ENCODE results near the gene PRRT1. TPM values are rescaled to one million over a fixed set of nuclear protein-coding genes. Genes with fewer than 3 reads are reported as not detected.
A peak's percentile ranks its signal among the peaks of the same experiment; 100 is the strongest.

The PRRT1 gene
- polyA plus RNA-seq, 1 donor = 5.3 TPM

DNA sequence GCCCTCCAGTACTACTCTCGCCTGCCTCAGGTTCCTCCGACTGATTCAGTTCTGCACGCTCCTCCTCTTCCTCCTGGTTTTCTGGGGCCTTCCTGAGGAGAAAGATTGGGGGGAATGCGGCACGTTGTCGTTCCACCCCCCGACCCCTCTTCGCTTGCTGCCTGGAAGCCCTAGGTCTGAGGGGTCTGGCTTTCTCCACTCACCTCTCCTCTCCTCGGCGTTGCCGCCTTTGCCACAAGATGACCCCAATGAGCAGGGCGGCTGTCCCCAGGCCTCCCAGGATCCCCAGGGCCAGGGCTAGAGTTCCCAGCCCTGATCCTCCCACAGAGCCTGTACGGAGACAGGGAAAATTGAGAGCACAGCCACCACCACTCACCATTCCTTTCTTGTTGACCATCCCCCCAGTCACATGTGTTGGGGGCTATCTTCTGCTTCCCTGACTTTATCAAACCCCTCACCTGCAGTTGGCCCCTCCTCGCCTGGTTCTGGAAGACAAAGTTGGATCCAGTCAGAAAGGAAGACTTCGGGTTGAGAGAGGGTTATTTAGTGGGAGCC lies 29.5 kb upstream of the PRRT1 start:
- no peak for DNase-seq
- H3K36me3 ChIP-seq (ENCODE audit: control insufficient read depth, insufficient read depth, low read length) = peaks cover 46% of the 10 kb centered on the region
- H3K9me3 ChIP-seq (ENCODE audit: control insufficient read depth, low read depth, low read length) = no peaks in the 10 kb centered on the region
- peaks cover 15% of the 10 kb centered on the region for H3K4me1 ChIP-seq (ENCODE audit: control insufficient read depth, insufficient read depth, low read length)
- H3K27me3 ChIP-seq (ENCODE audit: control insufficient read depth, insufficient read depth, low read length) = no peaks in the 10 kb centered on the region
- WGBS (ENCODE audit: insufficient coverage, low lambda C conversion rate) = no CpG with 5 or more reads among the region's 15 CpGs
- no peak overlapping the region for H3K27ac ChIP-seq (ENCODE audit: low read length)
- H3K4me3 ChIP-seq (ENCODE audit: low read length) = no peak overlapping the region

- peaks cover 20% of the 10 kb centered on the region for H3K4me1 ChIP-seq (ENCODE audit: control insufficient read depth, insufficient read depth, low read length)
- no peak for DNase-seq
Measured at GRCh38 chr6:32179766-32180405, 28.1 kb upstream of the PRRT1 start.

DNA sequence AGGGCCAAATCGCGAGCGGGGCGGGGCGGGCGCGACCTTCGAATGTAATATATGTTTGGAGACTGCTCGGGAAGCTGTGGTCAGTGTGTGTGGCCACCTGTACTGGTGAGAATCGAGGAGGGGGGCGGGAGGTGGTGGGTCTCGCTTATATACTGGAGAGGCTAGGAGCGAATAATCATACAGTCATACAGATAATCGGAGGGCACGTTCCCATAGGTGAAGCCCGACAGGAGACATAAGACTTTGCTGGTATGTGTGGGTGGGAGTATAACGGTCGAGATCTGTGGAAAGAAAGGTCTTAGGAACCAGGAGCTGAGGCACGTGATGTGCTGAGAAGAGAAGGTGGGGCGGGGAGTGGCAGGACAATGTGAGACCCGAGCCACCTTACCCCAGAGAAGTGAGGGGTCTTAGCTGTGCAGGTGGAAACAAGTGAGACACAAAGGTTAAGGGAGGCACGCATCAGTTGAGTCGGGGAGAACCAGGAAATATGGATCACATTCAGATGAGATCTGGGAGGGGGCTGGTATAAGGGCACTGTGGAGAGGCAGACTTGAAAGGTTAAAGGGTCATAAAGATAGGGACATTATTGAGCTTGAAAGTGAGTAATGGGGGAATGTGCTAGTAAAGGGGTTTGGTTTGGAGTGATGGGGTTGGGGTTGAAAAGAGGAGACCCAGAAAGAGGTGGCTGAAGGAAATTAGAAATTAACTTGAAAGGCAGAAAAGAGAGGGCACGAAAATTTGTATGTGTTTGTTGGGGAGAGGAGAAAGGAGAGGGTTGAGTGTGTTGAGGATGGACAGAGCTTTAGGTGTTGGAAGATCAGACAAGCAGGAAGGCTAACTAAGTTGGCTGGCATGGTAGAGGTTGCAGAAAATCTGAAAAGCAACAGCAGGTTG lies 27.1 kb upstream of the PRRT1 start:
- Histone ChIP-seq H3K27ac (ENCODE audit: low read length) (peak overlapping the region; percentile 85), H3K36me3 (ENCODE audit: control insufficient read depth, insufficient read depth, low read length) (peaks cover 35% of the 10 kb centered on the region), H3K9me3 (ENCODE audit: control insufficient read depth, low read depth, low read length) (peaks cover 3% of the 10 kb centered on the region), H3K27me3 (ENCODE audit: control insufficient read depth, insufficient read depth, low read length) (no peaks in the 10 kb centered on the region), H3K4me3 (ENCODE audit: low read length) (peak overlapping the region; percentile 95), H3K4me1 (ENCODE audit: control insufficient read depth, insufficient read depth, low read length) (peaks cover 20% of the 10 kb centered on the region)
- DNase-seq = peak in 1 of 2 donors; percentile 63
- 6% methylated on average over 6 of the region's 24 CpGs for WGBS (ENCODE audit: insufficient coverage, low lambda C conversion rate)

More at GRCh38 chr6:32179766-32180405, 28.1 kb upstream of the PRRT1 start:
- H3K9me3 ChIP-seq (ENCODE audit: control insufficient read depth, low read depth, low read length) = peaks cover 3% of the 10 kb centered on the region
- 100% methylated on average over 1 of the region's 10 CpGs for WGBS (ENCODE audit: insufficient coverage, low lambda C conversion rate)
- H3K36me3 ChIP-seq (ENCODE audit: control insufficient read depth, insufficient read depth, low read length) = peaks cover 42% of the 10 kb centered on the region
- no peak overlapping the region for H3K27ac ChIP-seq (ENCODE audit: low read length)
- H3K27me3 ChIP-seq (ENCODE audit: control insufficient read depth, insufficient read depth, low read length) = no peaks in the 10 kb centered on the region
- H3K4me3 ChIP-seq (ENCODE audit: low read length) = peak overlapping the region; percentile 95

- Histone ChIP-seq H3K36me3 (ENCODE audit: control insufficient read depth, insufficient read depth, low read length) (peaks cover 27% of the 10 kb centered on the region), H3K27ac (ENCODE audit: low read length) (peak within 1 kb of the TSS; percentile 85), H3K9me3 (ENCODE audit: control insufficient read depth, low read depth, low read length) (peaks cover 3% of the 10 kb centered on the region), H3K27me3 (ENCODE audit: control insufficient read depth, insufficient read depth, low read length) (no peaks in the 10 kb centered on the region), H3K4me3 (ENCODE audit: low read length) (peak within 1 kb of the TSS; percentile 95), H3K4me1 (ENCODE audit: control insufficient read depth, insufficient read depth, low read length) (peaks cover 20% of the 10 kb centered on the region)
- peak; percentile 100 for DNase-seq
- WGBS (ENCODE audit: insufficient coverage, low lambda C conversion rate) = 0% methylated on average over 2 of the region's 33 CpGs
Measured at GRCh38 chr6:32177788-32178546, 26.2 kb upstream of the PRRT1 start, which contains the start of gene RNF5. RNF5 (plus strand) TSS chr6:32178405; CDS start chr6:32178512, 107 bp downstream.

DNA sequence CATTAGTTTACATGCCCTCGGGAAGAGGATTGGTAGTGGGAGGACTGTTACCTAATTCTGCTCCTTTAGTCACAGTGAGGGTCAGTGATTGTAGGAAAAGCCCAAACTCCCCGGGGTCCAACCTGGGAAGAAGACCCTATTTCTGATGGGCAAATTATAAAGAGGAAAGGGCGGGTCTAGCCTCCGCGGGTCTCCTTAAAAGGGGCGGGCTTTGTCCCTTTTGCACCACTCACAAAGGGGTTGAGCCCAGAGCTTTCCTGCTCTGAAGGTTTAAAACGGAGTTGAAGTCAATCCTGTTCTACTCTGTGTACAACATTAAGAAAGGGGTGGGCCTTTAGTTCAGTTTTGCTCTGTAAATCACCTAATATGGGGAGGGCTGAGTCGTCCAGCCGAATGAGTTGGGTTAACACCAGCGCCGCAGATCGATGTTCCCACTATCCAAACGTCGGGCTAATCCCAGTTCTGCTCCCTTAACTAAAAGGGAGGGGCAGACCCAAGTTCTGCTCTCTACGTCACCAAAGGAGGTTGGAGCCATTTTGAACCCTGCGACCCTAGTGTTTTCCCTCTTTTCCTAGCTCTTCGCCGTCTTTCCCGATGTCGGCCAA lies 25.5 kb upstream of the PRRT1 start:
- H3K27ac ChIP-seq (ENCODE audit: low read length) = peak overlapping the region; percentile 85
- H3K4me1 ChIP-seq (ENCODE audit: control insufficient read depth, insufficient read depth, low read length) = peaks cover 20% of the 10 kb centered on the region
- peaks cover 20% of the 10 kb centered on the region for H3K36me3 ChIP-seq (ENCODE audit: control insufficient read depth, insufficient read depth, low read length)
- H3K4me3 ChIP-seq (ENCODE audit: low read length) = peak overlapping the region; percentile 95
- peak in 1 of 2 donors; percentile 43 for DNase-seq
- peaks cover 3% of the 10 kb centered on the region for H3K9me3 ChIP-seq (ENCODE audit: control insufficient read depth, low read depth, low read length)
- H3K27me3 ChIP-seq (ENCODE audit: control insufficient read depth, insufficient read depth, low read length) = no peaks in the 10 kb centered on the region
- no CpG with 5 or more reads among the region's 20 CpGs for WGBS (ENCODE audit: insufficient coverage, low lambda C conversion rate)

DNA sequence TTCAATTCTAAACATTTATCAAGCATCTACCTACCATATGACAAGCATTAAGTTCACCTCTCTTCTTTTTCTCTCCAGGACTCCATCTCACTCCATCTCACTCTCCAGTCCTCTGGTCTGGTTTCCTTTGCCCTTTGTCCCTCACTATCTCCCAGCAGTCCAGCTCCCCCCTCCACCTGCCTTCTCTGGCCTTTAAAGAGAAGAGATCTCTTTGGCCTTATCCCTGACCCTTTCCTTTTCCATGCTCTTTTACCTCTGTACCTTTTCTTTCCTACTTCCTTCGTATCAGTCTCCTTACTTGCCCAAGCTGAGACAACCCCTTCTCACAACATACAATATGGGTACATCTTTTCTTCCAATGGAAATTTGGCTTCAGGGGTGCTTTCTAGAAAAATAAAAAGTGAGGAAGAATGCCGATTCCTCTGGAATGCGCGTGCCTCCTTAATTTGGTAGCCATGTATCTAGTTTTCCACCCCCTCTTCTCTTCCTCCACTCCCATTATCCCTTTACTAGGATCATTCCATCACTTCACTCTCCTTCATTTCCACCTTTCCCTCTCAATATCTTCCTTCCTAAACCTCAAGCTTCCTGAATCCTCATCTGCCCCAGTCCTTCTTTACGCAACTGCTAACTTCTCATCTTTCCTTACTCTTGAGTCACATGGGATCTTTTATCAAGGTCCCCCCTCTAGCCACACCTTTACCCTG lies 24.9 kb upstream of the PRRT1 start:
- Histone ChIP-seq H3K27me3 (ENCODE audit: control insufficient read depth, insufficient read depth, low read length) (no peaks in the 10 kb centered on the region), H3K9me3 (ENCODE audit: control insufficient read depth, low read depth, low read length) (peaks cover 3% of the 10 kb centered on the region), H3K4me3 (ENCODE audit: low read length) (peak overlapping the region; percentile 95), H3K27ac (ENCODE audit: low read length) (peak overlapping the region; percentile 85), H3K4me1 (ENCODE audit: control insufficient read depth, insufficient read depth, low read length) (peaks cover 20% of the 10 kb centered on the region), H3K36me3 (ENCODE audit: control insufficient read depth, insufficient read depth, low read length) (peaks cover 16% of the 10 kb centered on the region)
- 0% methylated on average over 2 of the region's 5 CpGs for whole genome bisulfite sequencing (ENCODE audit: insufficient coverage, low lambda C conversion rate)
- peak; percentile 52 to 79 for DNase-seq

GRCh38 chr6:32175711-32176475 lies 24.2 kb upstream of the PRRT1 start, which contains the start of gene AGPAT1:
AGPAT1 (minus strand) TSS chr6:32176084; CDS start chr6:32171496, 4,588 bp downstream.
- peak within 1 kb of the TSS; percentile 85 for H3K27ac ChIP-seq (ENCODE audit: low read length)
- WGBS (ENCODE audit: insufficient coverage, low lambda C conversion rate) = 0% methylated on average over 3 of the region's 27 CpGs
- H3K4me1 ChIP-seq (ENCODE audit: control insufficient read depth, insufficient read depth, low read length) = peaks cover 20% of the 10 kb centered on the region

GRCh38 chr6:32175322-32175710 lies 23.6 kb upstream of the PRRT1 start:
- peaks cover 20% of the 10 kb centered on the region for H3K4me1 ChIP-seq (ENCODE audit: control insufficient read depth, insufficient read depth, low read length)
- H3K27me3 ChIP-seq (ENCODE audit: control insufficient read depth, insufficient read depth, low read length) = no peaks in the 10 kb centered on the region

More at GRCh38 chr6:32175711-32176475, 24.2 kb upstream of the PRRT1 start, which contains the start of gene AGPAT1:
- peaks cover 3% of the 10 kb centered on the region for H3K9me3 ChIP-seq (ENCODE audit: control insufficient read depth, low read depth, low read length)
- H3K27me3 ChIP-seq (ENCODE audit: control insufficient read depth, insufficient read depth, low read length) = no peaks in the 10 kb centered on the region
- H3K4me3 ChIP-seq (ENCODE audit: low read length) = peak within 1 kb of the TSS; percentile 95
- H3K36me3 ChIP-seq (ENCODE audit: control insufficient read depth, insufficient read depth, low read length) = peaks cover 15% of the 10 kb centered on the region
- DNase-seq = peak; percentile 96 to 99

More at GRCh38 chr6:32175322-32175710, 23.6 kb upstream of the PRRT1 start:
- WGBS (ENCODE audit: insufficient coverage, low lambda C conversion rate) = no CpG with 5 or more reads among the region's 2 CpGs
- H3K4me3 ChIP-seq (ENCODE audit: low read length) = peak overlapping the region; percentile 95
- no peak for DNase-seq
- H3K27ac ChIP-seq (ENCODE audit: low read length) = peak overlapping the region; percentile 29
- H3K9me3 ChIP-seq (ENCODE audit: control insufficient read depth, low read depth, low read length) = peaks cover 3% of the 10 kb centered on the region
- peaks cover 17% of the 10 kb centered on the region for H3K36me3 ChIP-seq (ENCODE audit: control insufficient read depth, insufficient read depth, low read length)
